ENCODE data around the gene LRRC45.

The LRRC45 gene

GRCh38 chr17:82029990-82030469, 6.9 kb downstream of the LRRC45 start:
- no peak overlapping the region for H3K4me3 ChIP-seq (ENCODE audit: insufficient read depth, low read length, poor library complexity, severe bottlenecking)

GRCh38 chr17:82030470-82031302, 7.6 kb downstream of the LRRC45 start:
- H3K36me3 ChIP-seq (ENCODE audit: low read length) = no peaks in the 10 kb centered on the region
- peak overlapping the region; percentile 66 for H3K4me2 ChIP-seq (ENCODE audit: low read depth, low read length, poor library complexity, severe bottlenecking)

More at GRCh38 chr17:82029990-82030469, 6.9 kb downstream of the LRRC45 start:
- Histone ChIP-seq H3F3A (ENCODE audit: insufficient read depth) (peaks cover 4% of the 10 kb centered on the region; the same call in 1 of the 2 replicates), H3K27ac (ENCODE audit: low read depth, low read length) (no peak overlapping the region), H4K20me1 (ENCODE audit: low read depth, low read length) (no peaks in the 10 kb centered on the region), H3K79me2 (ENCODE audit: insufficient read depth, low read length) (no peaks in the 10 kb centered on the region), H3K9me2 (replicated peaks; ENCODE audit: insufficient read depth, low read length) (no peaks in the 10 kb centered on the region), H3K9me3 (ENCODE audit: insufficient read depth, low read length) (no peaks in the 10 kb centered on the region), H3K4me2 (ENCODE audit: low read depth, low read length, poor library complexity, severe bottlenecking) (peak overlapping the region; percentile 66), H2AFZ (ENCODE audit: low read depth, low read length, severe bottlenecking) (no peak overlapping the region), H3K27me3 (ENCODE audit: low read length) (no peaks in the 10 kb centered on the region), H3K9ac (ENCODE audit: low read length) (peak overlapping the region; percentile 55; the same call in 1 of the 2 replicates), H3K36me3 (ENCODE audit: low read length) (no peaks in the 10 kb centered on the region)
- TF ChIP-seq CTCF (IDR thresholded peaks at IDR 0.05; ENCODE audit: insufficient read depth, low read length, poor library complexity, severe bottlenecking) = no peak
- TF ChIP-seq EZH2phosphoT487 (conservative IDR thresholded peaks at IDR 0.05; ENCODE audit: low read length) = no peak

GRCh38 chr17:82031303-82031884, 8.3 kb downstream of the LRRC45 start, which contains the start of gene RAC3:
RAC3 (plus strand) TSS chr17:82031678; CDS start chr17:82031762, 84 bp downstream.
- Histone ChIP-seq H3K9me2 (replicated peaks; ENCODE audit: insufficient read depth, low read length) (no peaks in the 10 kb centered on the region), H2AFZ (ENCODE audit: low read depth, low read length, severe bottlenecking) (peak within 1 kb of the TSS; percentile 61), H3K9ac (ENCODE audit: low read length) (peak within 1 kb of the TSS; percentile 55), H3K4me3 (ENCODE audit: insufficient read depth, low read length, poor library complexity, severe bottlenecking) (peak within 1 kb of the TSS; percentile 53), H3K9me3 (ENCODE audit: insufficient read depth, low read length) (no peaks in the 10 kb centered on the region), H3K27ac (ENCODE audit: low read depth, low read length) (peak within 1 kb of the TSS; percentile 58), H3K4me2 (ENCODE audit: low read depth, low read length, poor library complexity, severe bottlenecking) (peak within 1 kb of the TSS; percentile 66), H3F3A (ENCODE audit: insufficient read depth) (peaks cover 9% of the 10 kb centered on the region; the same call in 1 of the 2 replicates), H3K27me3 (ENCODE audit: low read length) (no peaks in the 10 kb centered on the region), H3K36me3 (ENCODE audit: low read length) (no peaks in the 10 kb centered on the region), H4K20me1 (ENCODE audit: low read depth, low read length) (no peaks in the 10 kb centered on the region), H3K79me2 (ENCODE audit: insufficient read depth, low read length) (peaks cover 4% of the 10 kb centered on the region)
- TF ChIP-seq EZH2phosphoT487 (conservative IDR thresholded peaks at IDR 0.05; ENCODE audit: low read length) (no peak), CTCF (IDR thresholded peaks at IDR 0.05; ENCODE audit: insufficient read depth, low read length, poor library complexity, severe bottlenecking) (no peak)

More at GRCh38 chr17:82030470-82031302, 7.6 kb downstream of the LRRC45 start:
- no peaks in the 10 kb centered on the region for H3K9me3 ChIP-seq (ENCODE audit: insufficient read depth, low read length)
- H3K9me2 ChIP-seq (replicated peaks; ENCODE audit: insufficient read depth, low read length) = no peaks in the 10 kb centered on the region
- peak overlapping the region; percentile 55 for H3K9ac ChIP-seq (ENCODE audit: low read length)
- H3K27me3 ChIP-seq (ENCODE audit: low read length) = no peaks in the 10 kb centered on the region
- H3K79me2 ChIP-seq (ENCODE audit: insufficient read depth, low read length) = no peaks in the 10 kb centered on the region
- peaks cover 9% of the 10 kb centered on the region; the same call in 1 of the 2 replicates for H3F3A ChIP-seq (ENCODE audit: insufficient read depth)
- H3K4me3 ChIP-seq (ENCODE audit: insufficient read depth, low read length, poor library complexity, severe bottlenecking) = peak overlapping the region; percentile 53
- H2AFZ ChIP-seq (ENCODE audit: low read depth, low read length, severe bottlenecking) = peak overlapping the region; percentile 61
- TF ChIP-seq EZH2phosphoT487 (conservative IDR thresholded peaks at IDR 0.05; ENCODE audit: low read length) = no peak
- peak; percentile 40 for TF ChIP-seq CTCF (IDR thresholded peaks at IDR 0.05; ENCODE audit: insufficient read depth, low read length, poor library complexity, severe bottlenecking)
- no peaks in the 10 kb centered on the region for H4K20me1 ChIP-seq (ENCODE audit: low read depth, low read length)
- peak overlapping the region; percentile 58 for H3K27ac ChIP-seq (ENCODE audit: low read depth, low read length)
